ENCODE results near the gene OR10V1. TPM values are rescaled to one million over a fixed set of nuclear protein-coding genes. Genes with fewer than 3 reads are reported as not detected.

Gene OR10V1
- total and polyA plus RNA-seq, 4 donors, result not detected

GRCh38 chr11:59678813-59679165 is 34.9 kb downstream of the OR10V1 start:
- Histone ChIP-seq H3K4me1 (ENCODE audit: control insufficient read depth in 1 of 2, insufficient read depth in 2 of 2, low read length in 2 of 2) (no peaks in the 10 kb centered on the region), H3K27me3 (ENCODE audit: control insufficient read depth in 1 of 2, insufficient read depth in 2 of 2, low read length in 1 of 2) (no peaks in the 10 kb centered on the region), H3K4me3 (ENCODE audit: low read length in 2 of 2) (no peak overlapping the region), H3K36me3 (ENCODE audit: control insufficient read depth in 1 of 2, insufficient read depth in 2 of 2, low read length in 1 of 2) (no peaks in the 10 kb centered on the region), H3K27ac (ENCODE audit: low read depth in 1 of 2, low read length in 2 of 2) (no peak overlapping the region), H3K9me3 (ENCODE audit: control insufficient read depth, low read length) (no peaks in the 10 kb centered on the region)
- intact Hi-C loops (cut with DNase I), result loop anchor here in 1 of 2 donors (5.0 kb wide), 1 partner anchor 136 kb away; no protein-coding TSS in a partner anchor
- no peak for DNase-seq
- no peak for ATAC-seq (ENCODE audit: low FRiP score)
- 90 to 93% methylated on average over 3 of the region's 3 CpGs for WGBS, 2 donors

- ATAC-seq (ENCODE audit: low FRiP score) (no peak), DNase-seq (no peak)
- Histone ChIP-seq H3K4me3 (ENCODE audit: low read length in 2 of 2) (no peak overlapping the region), H3K9me3 (ENCODE audit: control insufficient read depth, low read length) (no peaks in the 10 kb centered on the region), H3K4me1 (ENCODE audit: control insufficient read depth in 1 of 2, insufficient read depth in 2 of 2, low read length in 2 of 2) (no peaks in the 10 kb centered on the region), H3K27me3 (ENCODE audit: control insufficient read depth in 1 of 2, insufficient read depth in 2 of 2, low read length in 1 of 2) (no peaks in the 10 kb centered on the region), H3K27ac (ENCODE audit: low read depth in 1 of 2, low read length in 2 of 2) (no peak overlapping the region), H3K36me3 (ENCODE audit: control insufficient read depth in 1 of 2, insufficient read depth in 2 of 2, low read length in 1 of 2) (no peaks in the 10 kb centered on the region)
- intact Hi-C loops (cut with DNase I), result loop anchor here in 1 of 2 donors (5.0 kb wide), 1 partner anchor 136 kb away; no protein-coding TSS in a partner anchor
- 88 to 93% methylated on average over 2 of the region's 2 CpGs for WGBS, 2 donors
These were observed 35.4 kb downstream of the OR10V1 start for GRCh38 chr11:59678118-59678812.

- H3K9me3 ChIP-seq (ENCODE audit: control insufficient read depth, low read length), result no peaks in the 10 kb centered on the region
- no peak overlapping the region for H3K27ac ChIP-seq (ENCODE audit: low read depth in 1 of 2, low read length in 2 of 2)
- H3K4me1 ChIP-seq (ENCODE audit: control insufficient read depth in 1 of 2, insufficient read depth in 2 of 2, low read length in 2 of 2), result no peaks in the 10 kb centered on the region
- H3K27me3 ChIP-seq (ENCODE audit: control insufficient read depth in 1 of 2, insufficient read depth in 2 of 2, low read length in 1 of 2), result no peaks in the 10 kb centered on the region
- WGBS, 2 donors, result 86% methylated on average over 8 of the region's 8 CpGs
- ATAC-seq (ENCODE audit: low FRiP score) (no peak), DNase-seq (no peak)
- intact Hi-C loops (cut with DNase I), result loop anchor here in 1 of 2 donors (5.0 kb wide), 1 partner anchor 134 kb away; no protein-coding TSS in a partner anchor
- H3K36me3 ChIP-seq (ENCODE audit: control insufficient read depth in 1 of 2, insufficient read depth in 2 of 2, low read length in 1 of 2), result no peaks in the 10 kb centered on the region
- H3K4me3 ChIP-seq (ENCODE audit: low read length in 2 of 2), result no peak overlapping the region
These were observed 37.4 kb downstream of the OR10V1 start for GRCh38 chr11:59676205-59676604.

- DNase-seq (no peak), ATAC-seq (ENCODE audit: low FRiP score) (no peak)
- Histone ChIP-seq H3K27ac (ENCODE audit: low read depth in 1 of 2, low read length in 2 of 2) (no peak overlapping the region), H3K9me3 (ENCODE audit: control insufficient read depth, low read length) (no peaks in the 10 kb centered on the region), H3K36me3 (ENCODE audit: control insufficient read depth in 1 of 2, insufficient read depth in 2 of 2, low read length in 1 of 2) (no peaks in the 10 kb centered on the region), H3K4me3 (ENCODE audit: low read length in 2 of 2) (no peak overlapping the region), H3K27me3 (ENCODE audit: control insufficient read depth in 1 of 2, insufficient read depth in 2 of 2, low read length in 1 of 2) (no peaks in the 10 kb centered on the region), H3K4me1 (ENCODE audit: control insufficient read depth in 1 of 2, insufficient read depth in 2 of 2, low read length in 2 of 2) (no peaks in the 10 kb centered on the region)
- WGBS, 2 donors, result 65 to 68% methylated on average over 2 of the region's 2 CpGs
- intact Hi-C loops (cut with DNase I), result no loop called here
These were observed 39.4 kb downstream of the OR10V1 start for GRCh38 chr11:59674291-59674690.

- ATAC-seq (ENCODE audit: low FRiP score) (no peak), DNase-seq (no peak)
- no peaks in the 10 kb centered on the region for H3K9me3 ChIP-seq (ENCODE audit: control insufficient read depth, low read length)
- WGBS, 2 donors, result 89 to 90% methylated on average over 2 of the region's 2 CpGs
- H3K4me3 ChIP-seq (ENCODE audit: low read length in 2 of 2), result no peak overlapping the region
- H3K27me3 ChIP-seq (ENCODE audit: control insufficient read depth in 1 of 2, insufficient read depth in 2 of 2, low read length in 1 of 2), result no peaks in the 10 kb centered on the region
- H3K27ac ChIP-seq (ENCODE audit: low read depth in 1 of 2, low read length in 2 of 2), result no peak overlapping the region
- no peaks in the 10 kb centered on the region for H3K4me1 ChIP-seq (ENCODE audit: control insufficient read depth in 1 of 2, insufficient read depth in 2 of 2, low read length in 2 of 2)
- no peaks in the 10 kb centered on the region for H3K36me3 ChIP-seq (ENCODE audit: control insufficient read depth in 1 of 2, insufficient read depth in 2 of 2, low read length in 1 of 2)
- intact Hi-C loops (cut with DNase I), result no loop called here
These were observed 40.4 kb downstream of the OR10V1 start for GRCh38 chr11:59673291-59673690.

- Histone ChIP-seq H3K27ac (ENCODE audit: low read depth in 1 of 2, low read length in 2 of 2) (no peak overlapping the region), H3K36me3 (ENCODE audit: control insufficient read depth in 1 of 2, insufficient read depth in 2 of 2, low read length in 1 of 2) (no peaks in the 10 kb centered on the region), H3K27me3 (ENCODE audit: control insufficient read depth in 1 of 2, insufficient read depth in 2 of 2, low read length in 1 of 2) (no peaks in the 10 kb centered on the region), H3K4me3 (ENCODE audit: low read length in 2 of 2) (no peak overlapping the region), H3K9me3 (ENCODE audit: control insufficient read depth, low read length) (no peaks in the 10 kb centered on the region), H3K4me1 (ENCODE audit: control insufficient read depth in 1 of 2, insufficient read depth in 2 of 2, low read length in 2 of 2) (no peaks in the 10 kb centered on the region)
- no peak for ATAC-seq (ENCODE audit: low FRiP score)
- DNase-seq, result no peak
- whole genome bisulfite sequencing, 2 donors, result 93% methylated on average over 11 of the region's 11 CpGs
- intact Hi-C loops (cut with DNase I), result no loop called here
These were observed 42.2 kb downstream of the OR10V1 start for GRCh38 chr11:59671471-59671870.

GRCh38 chr11:59669611-59670009 is 44.0 kb downstream of the OR10V1 start:
- Histone ChIP-seq H3K27me3 (ENCODE audit: control insufficient read depth in 1 of 2, insufficient read depth in 2 of 2, low read length in 1 of 2) (no peaks in the 10 kb centered on the region), H3K27ac (ENCODE audit: low read depth in 1 of 2, low read length in 2 of 2) (peak overlapping the region; percentile 62 to 96), H3K4me3 (ENCODE audit: low read length in 2 of 2) (peak overlapping the region; percentile 50 to 68), H3K9me3 (ENCODE audit: control insufficient read depth, low read length) (no peaks in the 10 kb centered on the region), H3K4me1 (ENCODE audit: control insufficient read depth in 1 of 2, insufficient read depth in 2 of 2, low read length in 2 of 2) (no peaks in the 10 kb centered on the region), H3K36me3 (ENCODE audit: control insufficient read depth in 1 of 2, insufficient read depth in 2 of 2, low read length in 1 of 2) (no peaks in the 10 kb centered on the region)
- intact Hi-C loops (cut with DNase I), result loop anchor here (1.0 to 10.0 kb wide), 5 partner anchors 53 to 135 kb away; partner anchors contain the start of gene STX3 (in 1 of the 2)
- WGBS, 2 donors, result 1% methylated on average over 22 of the region's 22 CpGs
- DNase-seq, result peak in 1 of 2 donors; percentile 80
- peak; percentile 75 for ATAC-seq (ENCODE audit: low FRiP score)

GRCh38 chr11:59668950-59669610 is 44.6 kb downstream of the OR10V1 start, which contains the start of gene PATL1:
TSS of gene PATL1 (minus strand) at chr11:59669037. CDS start at chr11:59668895, 142 bp downstream.
- peak; percentile 99 for ATAC-seq (ENCODE audit: low FRiP score)
- WGBS, 2 donors, result 0 to 1% methylated on average over 56 to 68 of the region's 68 CpGs
- intact Hi-C loops (cut with DNase I), result loop anchor here (1.0 to 10.0 kb wide), 5 partner anchors 53 to 136 kb away; partner anchors contain the start of gene STX3 (in 1 of the 2)

More at GRCh38 chr11:59668950-59669610, 44.6 kb downstream of the OR10V1 start, which contains the start of gene PATL1:
- Histone ChIP-seq H3K36me3 (ENCODE audit: control insufficient read depth in 1 of 2, insufficient read depth in 2 of 2, low read length in 1 of 2) (no peaks in the 10 kb centered on the region), H3K4me3 (ENCODE audit: low read length in 2 of 2) (peak within 1 kb of the TSS; percentile 83 to 91), H3K9me3 (ENCODE audit: control insufficient read depth, low read length) (no peaks in the 10 kb centered on the region), H3K4me1 (ENCODE audit: control insufficient read depth in 1 of 2, insufficient read depth in 2 of 2, low read length in 2 of 2) (no peaks in the 10 kb centered on the region), H3K27me3 (ENCODE audit: control insufficient read depth in 1 of 2, insufficient read depth in 2 of 2, low read length in 1 of 2) (no peaks in the 10 kb centered on the region), H3K27ac (ENCODE audit: low read depth in 1 of 2, low read length in 2 of 2) (peak within 1 kb of the TSS; percentile 62 to 96)
- DNase-seq, result peak; percentile 100
